Skin of body (tissue), 2 donors: ENCODE data around the gene KRT79. TPM values are rescaled to one million over a fixed set of nuclear protein-coding genes. Genes with fewer than 3 reads are reported as not detected.
"Not testable (repeated sequence)": the region's sequence is repeated elsewhere in the genome, so short reads cannot be mapped to it uniquely, and the experiment has no call there.

Experiments
- DNase-seq: peaks from one replicate; lab custom pipeline; 2025; lab: John Stamatoyannopoulos, UW
- total RNA-seq: library from RNA; depleted of rRNA; stranded (reverse); fragments of >200 nt; gene quantifications from one replicate; pipeline ENCODE4 v1.2.3, GENCODE V29; 2014

Gene KRT79
- total RNA-seq, 1 donor from 2014 or later = 68.7 TPM

GRCh38 chr12:52861511-52861910 is 27.4 kb upstream of the KRT79 start:
- DNase-seq = no peak

DNA sequence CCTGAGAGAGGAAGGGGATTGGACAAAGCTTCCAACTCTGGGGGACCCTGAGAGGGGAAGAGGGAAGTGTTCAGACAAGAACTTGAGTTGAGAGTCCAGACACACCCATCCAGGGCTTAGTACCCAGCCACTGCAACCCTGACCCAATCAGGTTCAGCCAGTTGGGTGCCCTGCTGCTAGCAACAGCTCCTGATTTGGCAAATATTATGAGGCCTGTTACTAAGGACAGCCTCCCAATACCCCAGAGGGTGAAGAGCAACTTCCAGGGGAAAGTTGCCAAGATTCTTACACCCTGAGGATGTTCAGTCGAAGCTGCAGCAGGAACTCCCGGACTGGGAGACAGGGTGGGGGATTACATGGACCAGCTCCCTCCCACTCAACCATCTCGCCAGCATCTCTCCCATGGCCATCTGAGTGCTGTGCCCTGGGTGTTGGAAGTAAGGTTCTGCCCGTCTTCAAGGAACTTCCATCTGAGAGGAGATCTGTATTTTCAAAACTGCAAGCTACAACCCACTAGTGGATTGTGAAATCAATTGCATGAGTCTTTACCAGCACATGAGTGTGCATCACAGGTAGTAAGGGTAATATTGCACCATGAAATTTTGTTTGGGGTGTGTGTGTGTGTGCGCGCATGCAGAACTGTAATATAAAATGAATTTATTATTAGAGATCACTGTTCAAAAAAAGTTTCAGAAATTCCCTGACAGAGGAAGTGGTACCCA is 26.2 kb upstream of the KRT79 start:
- DNase-seq = peak; percentile 35

GRCh38 chr12:52857500-52857899 is 23.4 kb upstream of the KRT79 start:
- DNase-seq = no peak

- DNase-seq = no peak
Observed at GRCh38 chr12:52856787-52857186, 22.7 kb upstream of the KRT79 start.

DNA sequence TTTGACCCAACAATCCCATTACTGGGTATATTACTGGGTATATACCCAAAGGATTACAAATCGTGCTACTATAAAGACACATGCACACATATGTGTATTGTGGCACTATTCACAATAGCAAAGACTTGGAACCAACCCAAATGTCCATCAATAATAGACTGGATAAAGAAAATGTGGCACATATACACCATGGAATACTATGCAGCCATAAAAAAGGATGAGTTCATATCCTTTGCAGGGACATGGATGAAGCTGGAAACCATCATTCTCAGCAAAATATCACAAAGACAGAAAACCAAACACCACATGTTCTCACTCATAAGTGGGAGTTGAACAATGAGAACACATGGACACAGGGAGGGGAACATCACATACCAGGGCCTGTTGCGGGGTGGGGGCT is 22.0 kb upstream of the KRT79 start:
- not testable (repeated sequence) for DNase-seq

GRCh38 chr12:52851787-52852186 is 17.7 kb upstream of the KRT79 start:
- no peak for DNase-seq

- no peak for DNase-seq
Observed at GRCh38 chr12:52850681-52851080, 16.6 kb upstream of the KRT79 start.

DNA sequence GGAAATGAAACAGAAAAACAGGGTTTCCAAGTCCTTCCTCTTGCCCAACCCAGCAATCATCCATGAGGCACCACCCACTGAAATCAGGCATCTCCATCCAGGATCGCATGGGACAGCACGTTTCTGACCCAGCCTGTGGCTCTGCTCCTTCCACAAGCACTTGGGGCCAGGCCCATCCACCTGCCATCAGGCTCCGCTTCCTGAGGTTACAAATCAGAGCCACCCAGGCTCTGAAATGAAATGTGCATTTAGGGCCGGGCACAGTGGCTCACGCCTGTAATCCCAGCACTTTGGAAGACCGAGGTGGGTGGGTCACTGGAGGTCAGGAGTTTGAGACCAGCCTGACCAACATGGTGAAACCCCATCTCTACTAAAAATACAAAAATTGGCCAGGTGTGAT is 15.4 kb upstream of the KRT79 start:
- DNase-seq = no peak

GRCh38 chr12:52848661-52849255 is 14.6 kb upstream of the KRT79 start, which contains the start of gene KRT78:
Gene KRT78 (minus strand): TSS chr12:52848994. CDS start chr12:52848930, 64 bp downstream.
- DNase-seq = no peak

GRCh38 chr12:52847335-52848102 is 13.4 kb upstream of the KRT79 start:
- DNase-seq = no peak

- DNase-seq = no peak
Observed at GRCh38 chr12:52846356-52846970, 12.4 kb upstream of the KRT79 start.

- DNase-seq = no peak
Observed at GRCh38 chr12:52845946-52846345, 11.8 kb upstream of the KRT79 start.

DNA sequence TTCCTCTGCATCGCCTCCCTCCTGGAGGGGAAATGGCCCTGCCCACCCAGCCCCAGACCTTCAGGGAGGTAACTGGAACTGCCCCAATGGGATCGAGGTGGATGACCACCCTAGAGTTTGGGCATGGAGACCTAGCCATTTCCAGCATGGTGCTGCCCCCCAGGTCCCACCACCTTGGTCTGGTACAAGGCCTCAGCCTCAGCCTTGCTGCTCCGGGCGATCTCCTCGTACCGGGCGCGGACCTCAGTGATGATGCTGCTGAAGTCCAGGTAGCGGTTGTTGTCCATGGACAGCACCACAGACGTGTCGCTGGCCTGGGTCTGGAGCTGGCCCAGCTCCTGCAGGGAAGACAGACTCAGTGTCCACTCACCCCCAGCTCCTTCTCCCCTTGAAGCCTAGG is 10.3 kb upstream of the KRT79 start:
- no peak for DNase-seq

DNA sequence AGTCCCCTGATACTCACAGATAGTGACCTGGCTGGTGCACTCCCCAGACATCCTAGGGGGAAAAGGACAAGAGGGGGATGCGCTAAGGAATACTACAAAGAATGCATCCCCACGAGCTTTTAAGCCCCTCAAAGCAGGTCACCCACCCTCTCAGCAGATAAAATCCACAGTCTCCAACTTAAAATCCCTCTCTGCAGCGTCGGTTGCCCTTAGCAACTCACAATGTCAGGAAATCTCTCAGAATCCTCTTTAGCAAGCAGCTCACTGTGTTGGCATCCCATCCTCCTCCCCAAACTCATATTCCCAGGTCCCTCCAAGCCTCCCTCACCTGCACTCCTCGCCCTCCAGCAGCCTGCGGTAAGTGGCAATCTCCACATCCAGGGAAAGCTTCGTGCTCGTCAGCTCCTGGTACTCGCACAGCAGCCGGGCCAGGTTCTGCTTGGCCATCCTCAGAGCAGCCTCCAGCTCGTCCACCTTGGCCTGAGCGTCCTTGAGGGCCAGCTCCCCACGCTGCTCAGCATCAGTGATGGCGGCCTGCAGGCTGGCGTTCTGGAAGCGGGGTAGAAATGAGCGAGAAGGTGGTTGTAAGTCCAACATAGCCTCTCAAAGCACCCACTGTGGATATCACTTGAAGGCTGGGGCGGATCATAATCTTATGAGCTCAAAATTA is 5.5 kb upstream of the KRT79 start:
- no peak for DNase-seq

DNA sequence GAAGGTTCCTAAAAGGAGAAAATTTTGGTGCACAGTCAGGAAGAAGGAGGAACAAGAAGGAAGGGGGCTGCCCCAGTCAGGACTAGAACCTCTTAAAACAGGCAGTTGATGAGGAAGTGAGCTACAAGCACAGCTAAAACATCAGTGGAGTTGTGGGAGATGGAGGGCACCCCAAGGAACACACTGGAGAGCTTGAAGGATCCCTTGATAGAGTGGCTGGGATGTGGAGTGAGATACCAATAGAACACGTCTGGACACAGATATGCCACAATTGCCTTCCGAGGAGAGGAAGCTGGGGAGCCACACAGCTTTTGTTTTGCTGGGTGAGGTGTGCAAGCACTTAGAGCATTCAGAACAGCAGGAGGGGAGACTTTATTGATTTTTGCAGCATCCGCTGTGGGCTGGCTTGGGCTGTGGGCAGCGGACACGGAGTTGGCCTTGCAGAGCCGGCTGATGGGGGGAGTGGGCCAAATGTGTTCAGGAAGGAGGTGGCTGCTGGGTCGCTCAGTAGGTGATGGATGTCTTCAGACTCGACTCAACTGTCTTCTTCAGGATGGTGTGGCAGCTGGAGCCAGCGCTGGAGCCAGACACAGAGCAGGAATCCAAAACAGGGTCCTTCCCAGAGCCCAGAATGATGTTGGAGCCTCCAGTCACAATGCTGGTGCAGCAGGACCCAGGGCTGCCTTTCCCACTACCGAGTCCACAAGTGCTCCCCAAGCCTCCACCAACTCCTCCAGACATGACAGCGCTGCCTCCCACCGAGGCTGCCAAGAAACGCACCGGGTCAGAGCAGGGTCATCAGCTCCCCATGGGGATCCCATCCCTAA is 4.7 kb upstream of the KRT79 start:
- DNase-seq = no peak

GRCh38 chr12:52837781-52838608 is 3.9 kb upstream of the KRT79 start:
- no peak for DNase-seq

- DNase-seq = no peak
Observed at GRCh38 chr12:52837413-52837741, 3.3 kb upstream of the KRT79 start.

DNA sequence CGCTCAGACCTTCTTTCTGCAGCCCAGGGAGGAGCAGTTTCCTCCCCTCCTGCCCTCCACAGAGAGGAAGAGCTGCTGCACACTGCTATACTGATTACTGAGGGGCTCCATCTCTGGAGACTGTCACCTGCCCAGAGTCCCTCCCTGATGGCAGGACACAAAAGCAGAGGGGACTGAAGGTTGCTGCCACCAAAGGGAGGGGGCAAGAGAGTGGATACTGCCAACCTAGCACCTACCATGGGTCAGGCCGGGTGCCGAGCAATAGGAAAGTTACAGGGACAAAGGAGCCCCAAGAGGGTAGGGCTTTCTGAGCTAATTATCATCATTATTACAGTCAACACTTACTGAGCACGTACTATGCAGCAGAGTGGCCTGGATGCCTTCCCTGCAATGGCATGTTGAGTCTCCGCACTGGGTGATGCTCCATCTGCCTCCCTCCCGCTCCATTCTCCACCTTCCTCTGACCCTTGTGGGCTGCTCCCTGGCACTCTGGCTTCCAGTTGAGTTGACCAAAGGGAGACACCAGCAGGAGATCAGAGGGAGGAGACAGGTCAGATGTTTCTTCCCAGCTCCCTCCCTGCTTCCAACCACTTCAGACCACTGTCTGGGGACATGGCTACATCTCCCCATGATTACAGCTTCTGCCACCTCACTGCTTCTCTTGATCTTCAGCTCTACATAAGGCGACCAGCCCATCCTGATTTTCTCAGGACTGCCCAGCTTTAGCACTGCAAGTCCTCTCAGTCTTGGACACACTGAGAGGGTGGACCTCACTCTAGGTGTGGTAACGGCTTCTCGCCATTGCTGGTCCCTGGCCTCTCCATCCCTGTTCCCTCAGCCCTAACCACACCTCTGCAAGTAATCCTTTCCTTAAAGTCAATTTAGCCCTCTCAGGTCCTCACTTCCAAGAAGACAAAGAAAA is 2.6 kb upstream of the KRT79 start:
- DNase-seq = no peak

DNA sequence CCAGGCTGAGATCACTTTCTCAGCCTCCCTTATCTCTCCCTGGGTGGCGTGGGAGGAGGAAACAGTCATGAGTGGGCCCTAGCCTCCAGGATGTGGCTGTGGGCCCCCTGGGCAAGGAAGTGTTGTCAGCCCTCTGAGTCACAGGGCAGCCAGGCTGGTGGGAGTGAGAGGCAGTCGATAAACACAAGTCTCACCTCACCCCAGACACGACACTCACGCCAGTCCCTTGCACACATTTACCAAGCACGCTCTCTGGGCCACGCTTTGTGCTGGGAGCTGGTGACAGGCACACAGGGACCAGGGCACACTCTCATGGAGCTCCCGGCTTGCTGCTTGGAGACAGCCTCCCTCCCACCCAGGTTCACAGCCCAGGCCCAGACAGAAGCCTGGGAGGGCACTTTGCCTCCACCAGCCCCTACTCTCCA is 1.9 kb upstream of the KRT79 start:
- no peak for DNase-seq
